HG02678 (cell line): ENCODE data around the gene PTPRJ.

Experiments used
- ATAC-seq: cut with Tn5 transposase; IDR thresholded peaks from one replicate; pipeline ENCODE4 v1.9.1; 2021; ENCODE audit warnings: mild to moderate bottlenecking, moderate library complexity; ENCODE audit not compliant: unreplicated experiment

The PTPRJ gene

GRCh38 chr11:48087974-48088681 lies 107.8 kb downstream of the PTPRJ start:
- no peak for ATAC-seq

DNA sequence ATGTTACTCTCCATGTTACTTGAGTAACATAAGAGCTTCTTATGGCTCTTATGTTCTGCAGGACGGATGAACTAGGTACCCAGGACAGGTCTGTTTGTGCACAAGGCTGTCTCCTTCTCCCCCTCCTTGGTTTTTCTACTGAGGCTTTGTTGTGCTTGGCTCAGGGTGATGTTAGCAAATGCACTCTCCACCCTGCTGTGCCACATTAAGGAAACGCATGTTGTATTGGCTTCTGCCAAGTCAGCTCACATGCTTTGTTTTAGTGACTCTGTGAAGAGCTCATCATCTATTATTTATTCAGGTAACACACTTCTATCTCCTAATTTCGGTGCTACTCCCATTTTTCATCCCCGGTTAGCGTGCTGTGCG lies 108.3 kb downstream of the PTPRJ start:
- ATAC-seq, result no peak

DNA sequence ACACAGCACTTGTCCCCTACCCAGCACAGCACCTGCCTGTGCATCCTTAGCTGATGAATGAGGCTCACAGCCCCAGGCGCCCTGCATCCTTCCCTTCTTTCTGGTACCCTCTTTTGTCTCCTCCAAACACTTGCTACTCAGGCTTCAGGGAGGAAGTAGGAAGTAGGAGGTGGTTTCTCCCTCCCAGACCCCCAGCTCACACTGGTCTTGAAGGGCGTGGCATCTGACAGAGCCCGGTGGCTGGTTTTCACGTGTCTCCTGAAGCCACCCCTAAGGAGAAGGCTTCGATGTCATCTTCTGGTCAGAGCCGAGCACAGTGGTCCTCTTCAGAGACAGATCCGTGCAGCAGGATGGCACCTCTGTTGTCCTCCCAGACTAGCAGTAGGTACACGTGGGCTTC lies 109.8 kb downstream of the PTPRJ start:
- no peak for ATAC-seq

DNA sequence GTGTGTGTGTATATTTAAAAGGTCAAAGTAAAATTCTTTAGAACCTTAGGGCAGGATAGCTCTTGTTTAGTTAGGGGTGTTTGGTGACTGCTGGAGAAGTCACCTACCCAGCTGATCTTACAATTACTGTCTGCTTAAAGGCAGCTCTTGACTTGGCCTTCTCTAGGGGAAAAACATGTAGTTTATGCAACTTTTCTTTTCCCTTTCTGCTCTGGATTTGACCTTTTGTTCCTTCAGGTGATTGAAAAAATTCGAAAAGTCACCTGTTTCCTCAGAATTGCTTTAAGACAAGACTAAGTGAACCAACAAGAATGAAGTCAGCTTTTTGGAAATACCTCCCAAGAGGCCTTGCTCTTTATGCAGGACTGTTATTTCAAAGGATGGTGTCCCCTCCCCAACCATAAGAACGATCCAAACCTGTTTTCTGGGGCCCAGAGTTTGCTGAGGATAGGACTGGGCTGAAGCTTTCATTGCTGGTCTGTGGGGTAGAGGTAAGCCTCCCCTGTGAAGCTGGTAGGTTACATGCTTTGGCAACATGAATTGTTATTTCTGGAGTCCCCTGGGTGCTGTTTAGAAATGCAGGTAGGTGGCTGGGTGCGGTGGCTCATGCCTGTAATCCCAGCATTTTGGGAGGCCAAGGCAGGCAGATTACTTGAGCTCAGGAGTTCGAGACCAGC lies 111.2 kb downstream of the PTPRJ start:
- no peak for ATAC-seq

GRCh38 chr11:48093323-48093722 lies 113.0 kb downstream of the PTPRJ start:
- ATAC-seq, result no peak

DNA sequence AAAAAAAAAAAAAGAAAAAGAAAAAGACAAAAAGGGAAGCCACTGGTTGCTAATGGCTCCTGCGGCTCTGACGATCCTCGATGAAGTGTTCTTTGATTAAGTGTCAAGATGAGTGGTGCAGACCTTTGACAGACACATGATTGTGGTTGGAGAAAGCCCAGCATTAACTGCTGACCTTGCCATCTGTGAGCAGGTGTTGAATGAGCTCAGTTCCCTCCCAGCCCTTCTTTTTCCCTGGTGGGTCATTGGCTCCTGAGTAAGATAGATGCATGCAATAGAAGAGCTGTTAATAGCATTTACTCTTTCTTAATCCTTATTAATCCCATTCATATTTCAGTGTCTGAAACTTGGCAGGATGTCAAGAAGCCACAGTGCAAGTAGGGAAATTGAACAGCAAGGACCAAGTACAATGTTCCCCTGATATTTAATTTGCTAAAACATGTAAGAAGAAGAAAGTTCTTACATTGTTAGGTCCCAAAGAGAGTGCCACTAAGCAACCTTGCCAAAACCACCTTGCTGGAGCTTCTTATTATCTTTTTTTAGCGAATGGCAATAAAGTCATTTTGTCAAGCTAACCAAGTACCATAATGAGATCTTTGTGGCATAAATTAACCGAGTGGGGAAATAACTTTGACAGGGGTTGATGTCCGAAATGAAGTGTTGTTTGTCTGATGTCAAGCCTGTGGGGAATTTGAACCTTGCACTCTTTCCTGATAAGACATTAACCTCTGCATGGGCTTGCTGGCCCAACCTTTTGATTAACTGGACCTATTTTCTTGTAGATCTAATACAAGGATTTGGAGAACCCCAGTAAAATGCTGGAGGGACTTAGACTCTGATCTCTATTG lies 113.7 kb downstream of the PTPRJ start:
- ATAC-seq, result no peak

GRCh38 chr11:48094643-48095339 lies 114.4 kb downstream of the PTPRJ start:
- no peak for ATAC-seq

GRCh38 chr11:48095779-48096470 lies 115.6 kb downstream of the PTPRJ start:
- ATAC-seq, result no peak

DNA sequence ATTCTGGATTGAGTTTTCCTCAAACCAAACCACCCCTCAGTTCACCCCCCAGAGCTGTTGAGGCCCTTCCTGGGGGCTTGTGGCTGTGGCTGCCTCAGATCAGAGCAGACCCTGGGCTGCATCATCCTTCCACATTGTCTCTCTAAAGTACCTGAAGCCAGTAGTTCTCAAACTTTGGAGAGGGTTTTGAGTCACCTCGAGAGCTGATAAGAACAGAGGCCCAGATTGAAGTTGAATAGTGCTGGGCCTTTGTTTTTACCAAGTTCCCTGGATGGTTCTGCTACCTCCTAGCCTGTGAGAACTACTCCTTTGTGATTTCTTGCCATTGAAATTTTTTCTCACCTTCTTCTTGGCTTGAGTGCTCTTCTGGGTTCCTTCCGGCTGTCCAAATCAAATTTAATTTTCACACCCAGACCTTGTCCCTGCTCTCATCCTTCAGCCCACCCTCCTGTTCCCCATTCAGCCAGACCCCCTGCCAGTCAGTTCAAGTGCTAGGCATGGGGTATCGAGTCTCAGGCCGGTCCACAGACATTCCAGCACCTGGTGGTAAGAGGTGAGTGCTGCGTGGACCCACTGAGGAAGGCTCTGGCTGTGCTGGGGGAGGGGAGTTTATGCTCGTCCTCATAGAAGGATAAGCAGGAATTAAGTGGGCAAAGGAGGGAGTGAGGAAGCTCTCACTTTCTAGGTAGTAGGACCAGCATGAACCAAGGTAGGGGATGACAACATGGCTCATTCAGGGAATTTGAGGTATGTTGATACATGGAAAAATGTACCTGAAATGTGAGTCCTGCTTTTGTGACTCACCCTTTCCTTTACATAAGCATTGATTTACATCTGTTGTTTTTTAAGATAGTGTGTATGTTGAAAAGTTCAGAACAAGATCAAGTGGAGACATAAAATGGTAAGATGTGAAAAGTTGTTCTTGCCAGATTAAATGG lies 116.5 kb downstream of the PTPRJ start:
- no peak for ATAC-seq

GRCh38 chr11:48098024-48098423 lies 117.7 kb downstream of the PTPRJ start:
- ATAC-seq, result no peak

GRCh38 chr11:48099916-48100446 lies 119.6 kb downstream of the PTPRJ start:
- ATAC-seq, result no peak

- ATAC-seq, result no peak
Observed at GRCh38 chr11:48101044-48101733, 120.8 kb downstream of the PTPRJ start.

DNA sequence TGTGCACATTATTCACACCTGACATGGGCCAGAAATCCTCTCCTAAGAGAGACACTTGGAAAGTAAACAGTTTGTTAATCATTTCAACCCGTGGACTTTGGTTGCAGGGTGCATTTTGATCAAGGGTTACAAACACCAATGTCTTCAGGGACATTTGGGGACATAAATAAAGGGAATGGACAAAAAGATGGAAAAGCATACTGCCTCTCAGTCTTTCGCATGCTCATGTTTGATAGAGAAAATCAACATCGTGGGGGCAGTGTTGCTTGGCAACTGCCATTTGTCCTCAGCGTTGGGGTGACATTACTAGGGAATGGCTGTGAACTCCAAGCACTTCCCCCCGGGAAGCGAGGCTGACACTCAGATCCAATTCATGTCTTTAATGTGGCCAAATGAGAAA lies 121.6 kb downstream of the PTPRJ start:
- ATAC-seq, result no peak

DNA sequence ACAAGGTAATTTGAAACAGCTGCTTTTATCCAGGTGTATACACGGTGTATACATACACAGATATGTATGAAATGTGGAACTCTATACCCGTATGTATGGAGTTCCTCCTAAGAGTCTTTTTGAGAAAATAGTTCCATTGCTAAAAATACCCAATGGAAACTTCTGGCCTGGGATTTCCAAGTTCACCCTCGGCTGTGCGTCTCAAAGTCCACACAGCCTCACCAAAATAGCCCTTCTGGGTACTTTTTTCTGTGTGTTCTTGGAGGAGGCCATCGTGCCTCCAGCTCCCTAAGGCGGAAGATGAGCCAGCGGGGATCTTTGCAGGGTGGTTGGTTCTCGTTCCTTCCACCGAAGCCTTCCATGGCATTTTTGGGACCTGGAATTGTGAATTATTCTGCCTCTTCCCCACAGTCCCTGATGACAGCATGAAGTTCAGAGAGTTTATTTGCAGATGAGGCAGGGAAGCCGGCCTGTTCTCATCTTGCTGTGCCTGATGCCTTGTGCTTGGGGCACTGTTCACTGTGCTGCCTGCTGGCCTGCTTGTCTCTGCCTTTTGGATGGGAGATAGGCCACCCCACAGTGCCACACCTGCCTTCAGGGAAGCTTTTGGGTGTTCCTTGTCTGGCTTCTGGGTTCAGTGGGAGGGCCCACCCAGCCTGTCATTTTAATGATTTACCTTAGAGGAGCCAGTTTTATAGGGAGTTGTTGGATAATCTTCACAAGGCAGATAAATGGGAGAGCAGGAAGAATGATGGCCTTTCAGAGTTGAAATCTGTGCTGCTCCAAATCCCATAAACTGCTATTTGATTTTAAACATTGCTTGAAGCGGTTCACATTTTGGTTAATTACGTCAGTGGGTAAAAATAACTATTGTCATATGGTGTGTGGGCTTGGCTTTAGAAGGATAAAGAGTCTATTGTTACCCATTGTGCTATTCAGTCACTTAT lies 123.5 kb downstream of the PTPRJ start:
- no peak for ATAC-seq

GRCh38 chr11:48104568-48104924 lies 124.2 kb downstream of the PTPRJ start:
- no peak for ATAC-seq

DNA sequence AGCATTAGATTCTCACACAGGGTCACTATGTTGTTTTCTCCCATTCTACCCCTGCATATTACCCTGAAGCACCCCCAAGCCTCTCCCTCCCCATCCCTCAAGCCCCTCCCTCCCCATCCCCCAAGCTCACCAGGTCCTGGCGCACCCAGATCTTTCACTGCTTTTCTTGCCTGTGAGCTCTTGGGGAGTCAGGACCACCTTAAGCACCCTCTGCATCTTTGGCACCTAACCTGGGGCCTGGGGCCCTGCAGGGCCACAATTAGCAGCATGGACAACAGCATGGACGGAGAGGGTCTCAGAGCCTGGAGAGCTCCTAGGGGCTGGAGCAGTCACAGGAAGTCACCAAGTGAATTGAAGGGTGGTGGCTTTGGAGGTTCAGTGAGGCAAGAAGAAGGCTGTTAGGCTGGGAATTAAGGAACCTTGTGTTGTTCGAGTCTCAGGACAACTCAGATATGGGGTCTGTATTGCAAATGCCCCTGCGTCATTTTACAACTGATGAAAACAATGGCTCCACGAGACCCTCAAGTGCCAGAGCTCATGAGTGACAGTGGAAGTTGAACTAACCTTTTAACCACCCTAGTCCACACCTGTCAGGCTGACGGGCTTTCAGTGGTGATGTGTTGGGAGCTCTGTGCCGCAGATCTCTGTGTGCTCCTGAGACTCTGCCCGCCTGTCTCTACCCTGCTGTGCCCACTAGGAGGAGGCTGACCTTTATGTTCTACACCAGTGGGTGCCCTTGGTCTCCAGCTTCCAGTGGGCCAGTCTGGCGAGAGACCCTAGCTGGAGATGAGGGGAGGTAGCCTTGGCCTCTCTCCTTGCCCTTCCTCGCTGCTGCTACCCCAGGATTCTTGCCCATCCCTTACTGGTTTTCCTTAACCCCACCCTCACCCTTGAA lies 125.0 kb downstream of the PTPRJ start:
- ATAC-seq, result no peak

GRCh38 chr11:48106166-48106565 lies 125.8 kb downstream of the PTPRJ start:
- peak; percentile 27 for ATAC-seq
